Liver (tissue), 3 donors: ENCODE measurements around the gene FUT2.

ENCODE experiments used
- HNF4A ChIP-seq, 2 donors: conservative IDR thresholded peaks; 2 replicates each; pipeline ENCODE4 v1.6.1; 2016; ENCODE audit warnings: antibody characterized with exemption in 2 of 2, mild to moderate bottlenecking in 2 of 2
- RAD21 ChIP-seq, 2 donors: IDR thresholded peaks; 2 replicates each; pipeline ENCODE4 v1.6.1; 2016; ENCODE audit warnings: antibody characterized with exemption in 2 of 2, mild to moderate bottlenecking in 2 of 2
- SP1 ChIP-seq: IDR thresholded peaks from 2 replicates; pipeline ENCODE4 v1.6.1; 2018; ENCODE audit warnings: antibody characterized with exemption, mild to moderate bottlenecking
- YY1 ChIP-seq: IDR thresholded peaks from 2 replicates; pipeline ENCODE4 v1.6.1; 2016; ENCODE audit warnings: antibody characterized with exemption, mild to moderate bottlenecking
- TF ChIP-seq, protein P1 (sequence below): IDR thresholded peaks from 2 replicates; pipeline ENCODE4 v1.6.1; 2016; ENCODE audit warnings: antibody characterized with exemption
- TF ChIP-seq, protein P2 (sequence below): fragments of 150-350 bp; IDR thresholded peaks from 2 replicates; pipeline ENCODE4 v1.5.1; 2017; ENCODE audit warnings: improper control_type of control experiment, low read depth, low read length; ENCODE audit not compliant: missing input control
- TF ChIP-seq, protein P3 (sequence below): IDR thresholded peaks from 2 replicates; pipeline ENCODE4 v1.6.1; 2016; ENCODE audit warnings: antibody characterized with exemption, mild to moderate bottlenecking
- TF ChIP-seq, protein P4 (sequence below): IDR thresholded peaks from 2 replicates; pipeline ENCODE4 v1.6.1; 2016; ENCODE audit warnings: antibody characterized with exemption
- donor health status: healthy.
- donor health status: healthy.

DNA sequence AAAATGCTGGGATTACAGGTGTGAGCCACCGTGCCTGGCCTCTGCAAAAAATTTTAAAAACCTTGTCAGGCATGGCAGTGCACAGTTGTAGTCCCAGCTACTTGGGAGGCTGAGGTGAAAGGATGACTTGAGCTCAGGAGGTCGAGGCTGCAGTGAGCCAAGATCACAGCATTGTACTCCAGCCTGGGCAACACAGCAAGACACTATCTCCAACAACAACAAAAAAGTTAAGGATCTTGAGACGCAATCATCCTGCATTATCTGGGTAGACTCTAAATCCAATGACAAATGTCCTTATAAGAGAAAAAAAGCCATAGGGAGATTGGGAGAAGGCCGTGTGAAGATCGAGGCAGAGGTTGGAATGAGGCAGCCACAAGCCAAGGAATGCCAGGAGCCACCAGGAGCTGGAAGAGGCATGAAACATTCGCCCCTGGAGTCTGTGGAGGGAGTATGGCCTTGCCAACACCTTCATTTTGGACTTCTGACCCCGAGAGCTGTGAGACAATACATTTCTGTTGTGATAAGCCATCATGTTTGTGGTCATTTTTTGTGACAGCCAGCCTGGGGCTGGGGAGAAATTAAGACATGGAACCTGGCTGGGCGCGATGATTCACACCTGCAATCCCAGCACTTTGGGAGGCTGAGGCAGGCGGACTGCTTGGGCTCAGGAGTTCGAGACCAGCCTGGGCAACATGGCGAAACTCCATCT is 44.6 kb upstream of the FUT2 start:
- TF ChIP-seq, protein P1, sequence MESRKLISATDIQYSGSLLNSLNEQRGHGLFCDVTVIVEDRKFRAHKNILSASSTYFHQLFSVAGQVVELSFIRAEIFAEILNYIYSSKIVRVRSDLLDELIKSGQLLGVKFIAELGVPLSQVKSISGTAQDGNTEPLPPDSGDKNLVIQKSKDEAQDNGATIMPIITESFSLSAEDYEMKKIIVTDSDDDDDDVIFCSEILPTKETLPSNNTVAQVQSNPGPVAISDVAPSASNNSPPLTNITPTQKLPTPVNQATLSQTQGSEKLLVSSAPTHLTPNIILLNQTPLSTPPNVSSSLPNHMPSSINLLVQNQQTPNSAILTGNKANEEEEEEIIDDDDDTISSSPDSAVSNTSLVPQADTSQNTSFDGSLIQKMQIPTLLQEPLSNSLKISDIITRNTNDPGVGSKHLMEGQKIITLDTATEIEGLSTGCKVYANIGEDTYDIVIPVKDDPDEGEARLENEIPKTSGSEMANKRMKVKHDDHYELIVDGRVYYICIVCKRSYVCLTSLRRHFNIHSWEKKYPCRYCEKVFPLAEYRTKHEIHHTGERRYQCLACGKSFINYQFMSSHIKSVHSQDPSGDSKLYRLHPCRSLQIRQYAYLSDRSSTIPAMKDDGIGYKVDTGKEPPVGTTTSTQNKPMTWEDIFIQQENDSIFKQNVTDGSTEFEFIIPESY = no peak
- TF ChIP-seq, protein P2, sequence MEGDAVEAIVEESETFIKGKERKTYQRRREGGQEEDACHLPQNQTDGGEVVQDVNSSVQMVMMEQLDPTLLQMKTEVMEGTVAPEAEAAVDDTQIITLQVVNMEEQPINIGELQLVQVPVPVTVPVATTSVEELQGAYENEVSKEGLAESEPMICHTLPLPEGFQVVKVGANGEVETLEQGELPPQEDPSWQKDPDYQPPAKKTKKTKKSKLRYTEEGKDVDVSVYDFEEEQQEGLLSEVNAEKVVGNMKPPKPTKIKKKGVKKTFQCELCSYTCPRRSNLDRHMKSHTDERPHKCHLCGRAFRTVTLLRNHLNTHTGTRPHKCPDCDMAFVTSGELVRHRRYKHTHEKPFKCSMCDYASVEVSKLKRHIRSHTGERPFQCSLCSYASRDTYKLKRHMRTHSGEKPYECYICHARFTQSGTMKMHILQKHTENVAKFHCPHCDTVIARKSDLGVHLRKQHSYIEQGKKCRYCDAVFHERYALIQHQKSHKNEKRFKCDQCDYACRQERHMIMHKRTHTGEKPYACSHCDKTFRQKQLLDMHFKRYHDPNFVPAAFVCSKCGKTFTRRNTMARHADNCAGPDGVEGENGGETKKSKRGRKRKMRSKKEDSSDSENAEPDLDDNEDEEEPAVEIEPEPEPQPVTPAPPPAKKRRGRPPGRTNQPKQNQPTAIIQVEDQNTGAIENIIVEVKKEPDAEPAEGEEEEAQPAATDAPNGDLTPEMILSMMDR = no peak
- TF ChIP-seq, protein P3, sequence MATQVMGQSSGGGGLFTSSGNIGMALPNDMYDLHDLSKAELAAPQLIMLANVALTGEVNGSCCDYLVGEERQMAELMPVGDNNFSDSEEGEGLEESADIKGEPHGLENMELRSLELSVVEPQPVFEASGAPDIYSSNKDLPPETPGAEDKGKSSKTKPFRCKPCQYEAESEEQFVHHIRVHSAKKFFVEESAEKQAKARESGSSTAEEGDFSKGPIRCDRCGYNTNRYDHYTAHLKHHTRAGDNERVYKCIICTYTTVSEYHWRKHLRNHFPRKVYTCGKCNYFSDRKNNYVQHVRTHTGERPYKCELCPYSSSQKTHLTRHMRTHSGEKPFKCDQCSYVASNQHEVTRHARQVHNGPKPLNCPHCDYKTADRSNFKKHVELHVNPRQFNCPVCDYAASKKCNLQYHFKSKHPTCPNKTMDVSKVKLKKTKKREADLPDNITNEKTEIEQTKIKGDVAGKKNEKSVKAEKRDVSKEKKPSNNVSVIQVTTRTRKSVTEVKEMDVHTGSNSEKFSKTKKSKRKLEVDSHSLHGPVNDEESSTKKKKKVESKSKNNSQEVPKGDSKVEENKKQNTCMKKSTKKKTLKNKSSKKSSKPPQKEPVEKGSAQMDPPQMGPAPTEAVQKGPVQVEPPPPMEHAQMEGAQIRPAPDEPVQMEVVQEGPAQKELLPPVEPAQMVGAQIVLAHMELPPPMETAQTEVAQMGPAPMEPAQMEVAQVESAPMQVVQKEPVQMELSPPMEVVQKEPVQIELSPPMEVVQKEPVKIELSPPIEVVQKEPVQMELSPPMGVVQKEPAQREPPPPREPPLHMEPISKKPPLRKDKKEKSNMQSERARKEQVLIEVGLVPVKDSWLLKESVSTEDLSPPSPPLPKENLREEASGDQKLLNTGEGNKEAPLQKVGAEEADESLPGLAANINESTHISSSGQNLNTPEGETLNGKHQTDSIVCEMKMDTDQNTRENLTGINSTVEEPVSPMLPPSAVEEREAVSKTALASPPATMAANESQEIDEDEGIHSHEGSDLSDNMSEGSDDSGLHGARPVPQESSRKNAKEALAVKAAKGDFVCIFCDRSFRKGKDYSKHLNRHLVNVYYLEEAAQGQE = no peak
- TF ChIP-seq HNF4A (conservative IDR thresholded peaks at IDR 0.05) (no peak), YY1 (no peak), SP1 (no peak), RAD21 (IDR thresholded peaks at IDR 0.05) (no peak)
- TF ChIP-seq, protein P4, sequence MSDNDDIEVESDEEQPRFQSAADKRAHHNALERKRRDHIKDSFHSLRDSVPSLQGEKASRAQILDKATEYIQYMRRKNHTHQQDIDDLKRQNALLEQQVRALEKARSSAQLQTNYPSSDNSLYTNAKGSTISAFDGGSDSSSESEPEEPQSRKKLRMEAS = no peak
